HCT116 (cell line): ENCODE results near the gene ANAPC5. TPM values are rescaled to one million over a fixed set of nuclear protein-coding genes. Genes with fewer than 3 reads are reported as not detected.

Experiments used
- ATAC-seq: fragments of 200-7000 bp; cut with Tn5 transposase; 2 replicates; pipeline ENCODE4 v1.9.1; 2020; ENCODE audit warnings: mild to moderate bottlenecking, moderate library complexity
- BruUV-seq: library from RNA; stranded (reverse); fragments of 400-500 nt; replicated peaks from 2 replicates; lab custom pipeline; 2021; lab: Mats Ljungman, UMichigan
- CTCF ChIA-PET: fragments of 300-600 bp; sonication (Branson Sonifier 250); formaldehyde crosslinking; loops from one replicate; lab custom pipeline; 2021; ENCODE audit warnings: antibody characterized with exemption; lab: Charles Lee
- POLR2A ChIA-PET: fragments of 300-600, 350-600 bp; sonication (Branson Sonifier 250); formaldehyde crosslinking; loops from one replicate; lab custom pipeline; 2021; ENCODE audit warnings: antibody characterized with exemption; lab: Charles Lee
- RAD21 ChIA-PET, 2 experiments: fragments of 300-600 bp; sonication (Branson Sonifier 250); formaldehyde crosslinking; loops; one replicate each; lab custom pipeline; 2023; ENCODE audit warnings: low total read pairs in 2 of 2; ENCODE audit not compliant: uncharacterized antibody in 2 of 2, unreplicated experiment in 2 of 2, low non-redundant PET in 1 of 2; lab: Charles Lee
- DNase-seq: peaks from one replicate; pipeline ENCODE4 v3.0.0-alpha.2; 2010; ENCODE audit warnings: low read depth, low spot score
- H2AFZ ChIP-seq: fragments of 200-600 bp; shearing (Covaris generic), sonication (generic); 2 replicates; pipeline ENCODE4 v1.6.1; 2017; ENCODE audit warnings: low read depth, mixed run types, mixed read lengths, antibody characterized with exemption, low read length; ENCODE audit not compliant: poor library complexity, severe bottlenecking
- H3K27ac ChIP-seq: 2 replicates; pipeline ENCODE4 v1.5.1; 2012; ENCODE audit warnings: low read depth, low read length
- H3K27me3 ChIP-seq: fragments of 200-600 bp; sonication (generic); 2 replicates; pipeline ENCODE4 v1.6.1; 2016; ENCODE audit warnings: mixed run types, low read length, mixed read lengths; ENCODE audit not compliant: insufficient read depth
- H3K36me3 ChIP-seq, 2 experiments: fragments of 200-500 bp in 1 of 2; fragments of 200-600 bp in 1 of 2; sonication (Bioruptor generic) in 1 of 2; sonication (generic) in 1 of 2; 2 replicates each; pipeline versions ENCODE4 v1.5.1 to v1.6.1; 2014 to 2016; ENCODE audit warnings: low read length in 2 of 2, inconsistent platforms in 1 of 2, mixed read lengths in 1 of 2, mixed run types in 1 of 2; ENCODE audit not compliant: insufficient read depth in 2 of 2, control insufficient read depth in 1 of 2
- H3K4me1 ChIP-seq, 2 experiments: fragments of 200-600 bp in 1 of 2; sonication (generic) in 1 of 2; 2 replicates each; pipeline versions ENCODE4 v1.5.1 to v1.6.1; 2012 to 2017; ENCODE audit warnings: low read length in 2 of 2, inconsistent platforms in 1 of 2, mild to moderate bottlenecking in 1 of 2, mixed read lengths in 1 of 2, mixed run types in 1 of 2, moderate library complexity in 1 of 2; ENCODE audit not compliant: insufficient read depth in 2 of 2, control insufficient read depth in 1 of 2
- H3K4me2 ChIP-seq: fragments of 200-600 bp; sonication (generic); 2 replicates; pipeline ENCODE4 v1.6.1; 2017; ENCODE audit warnings: mixed run types, low read length, mixed read lengths
- H3K4me3 ChIP-seq, 2 experiments: fragments of 200-600 bp in 1 of 2; sonication (generic) in 1 of 2; replicated peaks in 1 of 2; 2 replicates each; pipeline ENCODE4 v1.5.1; 2011 to 2016; ENCODE audit warnings: low read length in 2 of 2, control low read depth in 1 of 2, low read depth in 1 of 2, mild to moderate bottlenecking in 1 of 2, mixed read lengths in 1 of 2, mixed run types in 1 of 2
- H3K79me2 ChIP-seq: fragments of 200-600 bp; sonication (generic); 2 replicates; pipeline ENCODE4 v1.6.1; 2017; ENCODE audit warnings: mild to moderate bottlenecking, mixed run types, low read length, moderate library complexity, mixed read lengths; ENCODE audit not compliant: insufficient read depth
- H3K9ac ChIP-seq: fragments of 200-600 bp; sonication (generic); 2 replicates; pipeline ENCODE4 v1.6.1; 2016; ENCODE audit warnings: low read length, mixed read lengths
- H3K9me2 ChIP-seq: fragments of 200-600 bp; sonication (generic), shearing (Covaris generic); 2 replicates; pipeline ENCODE4 v1.6.1; 2017; ENCODE audit warnings: mixed run types, mild to moderate bottlenecking, moderate library complexity; ENCODE audit not compliant: insufficient read depth
- H3K9me3 ChIP-seq, 2 experiments: fragments of 200-500 bp in 1 of 2; fragments of 200-600 bp in 1 of 2; sonication (Bioruptor generic) in 1 of 2; sonication (generic) in 1 of 2; 2 replicates each; pipeline ENCODE4 v1.6.1; 2014 to 2017; ENCODE audit warnings: low read length in 2 of 2, mixed read lengths in 2 of 2, inconsistent platforms in 1 of 2, low read depth in 1 of 2, mild to moderate bottlenecking in 1 of 2, mixed run types in 1 of 2, moderate library complexity in 1 of 2; ENCODE audit not compliant: control insufficient read depth in 1 of 2, insufficient read depth in 1 of 2
- H4K20me1 ChIP-seq: fragments of 200-600 bp; sonication (generic), shearing (Covaris generic); 2 replicates; pipeline ENCODE4 v1.6.1; 2017; ENCODE audit warnings: mixed run types, mild to moderate bottlenecking, moderate library complexity; ENCODE audit not compliant: insufficient read depth
- ATF3 ChIP-seq: IDR thresholded peaks from 2 replicates; pipeline ENCODE4 v1.6.1; 2012
- CEBPB ChIP-seq: IDR thresholded peaks from 2 replicates; pipeline ENCODE4 v1.6.1; 2012; ENCODE audit warnings: low read depth
- EGR1 ChIP-seq: IDR thresholded peaks from 2 replicates; pipeline ENCODE4 v1.6.1; 2012; ENCODE audit warnings: low read depth
- EZH2 ChIP-seq: fragments of 200-600 bp; sonication (generic); IDR thresholded peaks from 2 replicates; pipeline ENCODE4 v1.6.1; 2017; ENCODE audit warnings: antibody characterized with exemption, mixed run types
- EZH2phosphoT487 ChIP-seq: fragments of 200-600 bp; IDR thresholded peaks from 2 replicates; pipeline ENCODE4 v1.6.1; 2018; ENCODE audit warnings: antibody characterized with exemption, borderline replicate concordance
- FOSL1 ChIP-seq: IDR thresholded peaks from 2 replicates; pipeline ENCODE4 v1.6.1; 2012; ENCODE audit warnings: low read depth
- JUND ChIP-seq: IDR thresholded peaks from 2 replicates; pipeline ENCODE4 v1.6.1; 2012
- MAX ChIP-seq: IDR thresholded peaks from 2 replicates; pipeline ENCODE4 v1.6.1; 2012
- POLR2A ChIP-seq: IDR thresholded peaks from 2 replicates; pipeline ENCODE4 v1.7.0; 2011; ENCODE audit warnings: borderline replicate concordance; ENCODE audit not compliant: insufficient read depth, insufficient read length; ENCODE audit errors: extremely low read depth
- REST ChIP-seq: IDR thresholded peaks from 2 replicates; pipeline ENCODE4 v1.6.1; 2012; ENCODE audit warnings: low read depth
- SIN3A ChIP-seq: IDR thresholded peaks from 2 replicates; pipeline ENCODE4 v1.6.1; 2012; ENCODE audit warnings: low read depth
- SP1 ChIP-seq: IDR thresholded peaks from 2 replicates; pipeline ENCODE4 v1.6.1; 2012; ENCODE audit warnings: low read depth
- SRF ChIP-seq: IDR thresholded peaks from 2 replicates; pipeline ENCODE4 v1.6.1; 2012; ENCODE audit warnings: low read depth
- TCF7L2 ChIP-seq: IDR thresholded peaks from 2 replicates; pipeline ENCODE4 v1.7.0; 2011; ENCODE audit warnings: borderline replicate concordance, inconsistent platforms; ENCODE audit not compliant: insufficient read depth, insufficient read length; ENCODE audit errors: extremely low read depth
- YY1 ChIP-seq: IDR thresholded peaks from 2 replicates; pipeline ENCODE4 v1.6.1; 2011; ENCODE audit warnings: low read length, low read depth, moderate library complexity, mild to moderate bottlenecking; ENCODE audit not compliant: insufficient replicate concordance; ENCODE audit errors: extremely low read depth
- ZBTB33 ChIP-seq: IDR thresholded peaks from 2 replicates; pipeline ENCODE4 v1.6.1; 2011; ENCODE audit warnings: mild to moderate bottlenecking, low read length, moderate library complexity; ENCODE audit not compliant: insufficient replicate concordance; ENCODE audit errors: extremely low read depth
- ZFX ChIP-seq: fragments of 450-650 bp; IDR thresholded peaks from 2 replicates; pipeline ENCODE4 v1.6.1; 2017
- intact Hi-C: fragments of 100-400 bp; cut with micrococcal nuclease; formaldehyde crosslinking; loops from 2 replicates; pipeline ENCODE4 v1.10.0; 2022
- total RNA-seq: library from RNA; stranded (reverse); gene quantifications from one replicate; pipeline ENCODE4 v1.2.1, GENCODE V29; 2021; ENCODE audit not compliant: unreplicated experiment

Gene ANAPC5
- total RNA-seq, 1 experiment from 2014 or later, result 112 TPM

GRCh38 chr12:121328620-121329019, 23.6 kb downstream of the ANAPC5 start:
- Histone ChIP-seq H3K9me3 (no peaks in the 10 kb centered on the region), H3K79me2 (no peaks in the 10 kb centered on the region), H3K4me1 (no peaks in the 10 kb centered on the region), H3K36me3 (peaks cover 48 to 63% of the 10 kb centered on the region in 2 experiments), H4K20me1 (no peaks in the 10 kb centered on the region), H2AFZ (no peak overlapping the region), H3K4me3 (no peak overlapping the region), H3K27me3 (no peaks in the 10 kb centered on the region), H3K27ac (no peak overlapping the region), H3K9me2 (no peaks in the 10 kb centered on the region), H3K9ac (no peak overlapping the region), H3K4me2 (no peak overlapping the region)
- ChIA-PET RAD21 (no interaction called here), POLR2A (no interaction called here), CTCF (no interaction called here)
- ATAC-seq (no peak), DNase-seq (no peak)
- TF ChIP-seq ATF3, result no peak
- TF ChIP-seq EGR1, result no peak
- TF ChIP-seq SRF, result no peak
- TF ChIP-seq EZH2phosphoT487, result no peak
- no peak for TF ChIP-seq ZFX
- no peak for TF ChIP-seq TCF7L2
- TF ChIP-seq JUND, result no peak
- TF ChIP-seq REST, result no peak
- no peak for TF ChIP-seq SIN3A
- no peak for TF ChIP-seq EZH2
- TF ChIP-seq CEBPB, result no peak
- no peak for TF ChIP-seq MAX
- TF ChIP-seq SP1, result no peak
- no peak for TF ChIP-seq POLR2A
- TF ChIP-seq ZBTB33, result no peak
- no peak for TF ChIP-seq FOSL1
- TF ChIP-seq YY1, result no peak
- no TSS peak for BruUV-seq
- intact Hi-C loops, result no loop called here
